ENCODE results near the gene GLOD4. TPM values are rescaled to one million over a fixed set of nuclear protein-coding genes. Genes with fewer than 3 reads are reported as not detected.

Gene GLOD4
- total and polyA plus RNA-seq, 10 donors = 38.6 to 69.7 (median 54.0) TPM

DNA sequence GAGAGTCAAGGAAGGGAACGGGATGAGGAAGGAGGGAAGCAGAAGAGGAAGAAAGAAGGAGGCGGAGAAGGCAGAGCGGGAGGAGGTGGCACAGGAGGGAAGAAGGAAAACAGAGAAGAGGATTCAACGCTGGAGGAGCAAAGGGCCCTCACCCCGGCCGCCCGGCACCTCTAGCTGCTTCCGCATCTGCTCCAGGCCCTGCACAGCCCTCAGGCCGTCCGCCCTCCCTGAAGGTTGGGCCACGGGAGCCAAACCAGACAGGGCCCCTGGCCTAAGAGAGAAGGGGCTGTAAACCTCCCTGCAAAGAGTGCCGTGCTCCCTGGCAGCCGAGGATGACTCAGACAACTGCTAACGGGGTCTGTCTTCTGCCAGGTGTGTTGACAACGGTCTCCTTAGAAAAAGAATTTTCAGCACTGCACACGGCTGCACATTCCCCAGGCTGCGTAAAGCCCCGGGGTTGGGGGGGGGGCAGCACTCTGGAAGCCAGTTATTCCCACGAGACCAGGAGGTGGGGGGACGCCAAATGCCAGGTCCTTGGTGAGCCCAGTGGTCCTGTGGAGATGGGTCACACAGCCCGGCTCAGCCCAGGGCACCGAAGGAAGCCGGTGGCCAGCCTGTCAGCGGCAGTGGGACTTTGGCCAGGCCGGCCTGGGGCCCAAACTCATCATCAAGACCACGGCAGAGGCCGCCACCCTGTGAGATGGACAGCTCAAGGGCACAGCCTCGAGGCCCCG, 29.1 kb upstream of the GLOD4 start:
- no peak overlapping the region for H3K4me3 ChIP-seq
- peaks cover 0 to 9% (median 0%) of the 10 kb centered on the region in 7 donors for H3K27me3 ChIP-seq (replicated peaks in 1 of 7)
- intact Hi-C loops (cut with DNase I; ENCODE audit: low total_unique reads) = no loop called here
- TF ChIP-seq, protein P1, sequence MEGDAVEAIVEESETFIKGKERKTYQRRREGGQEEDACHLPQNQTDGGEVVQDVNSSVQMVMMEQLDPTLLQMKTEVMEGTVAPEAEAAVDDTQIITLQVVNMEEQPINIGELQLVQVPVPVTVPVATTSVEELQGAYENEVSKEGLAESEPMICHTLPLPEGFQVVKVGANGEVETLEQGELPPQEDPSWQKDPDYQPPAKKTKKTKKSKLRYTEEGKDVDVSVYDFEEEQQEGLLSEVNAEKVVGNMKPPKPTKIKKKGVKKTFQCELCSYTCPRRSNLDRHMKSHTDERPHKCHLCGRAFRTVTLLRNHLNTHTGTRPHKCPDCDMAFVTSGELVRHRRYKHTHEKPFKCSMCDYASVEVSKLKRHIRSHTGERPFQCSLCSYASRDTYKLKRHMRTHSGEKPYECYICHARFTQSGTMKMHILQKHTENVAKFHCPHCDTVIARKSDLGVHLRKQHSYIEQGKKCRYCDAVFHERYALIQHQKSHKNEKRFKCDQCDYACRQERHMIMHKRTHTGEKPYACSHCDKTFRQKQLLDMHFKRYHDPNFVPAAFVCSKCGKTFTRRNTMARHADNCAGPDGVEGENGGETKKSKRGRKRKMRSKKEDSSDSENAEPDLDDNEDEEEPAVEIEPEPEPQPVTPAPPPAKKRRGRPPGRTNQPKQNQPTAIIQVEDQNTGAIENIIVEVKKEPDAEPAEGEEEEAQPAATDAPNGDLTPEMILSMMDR (IDR thresholded peaks at IDR 0.05 in 8 of 11, conservative IDR thresholded peaks at IDR 0.05 in 3 of 11) = no peak
- no peak for TF ChIP-seq POLR2AphosphoS5 (IDR thresholded peaks at IDR 0.05)
- no peak for TF ChIP-seq POLR2A (IDR thresholded peaks at IDR 0.05)
- peaks cover 0 to 17% (median 0%) of the 10 kb centered on the region in 6 donors for H3K36me3 ChIP-seq
- no peak for DNase-seq
- no peaks in the 10 kb centered on the region for H3K4me1 ChIP-seq
- 70 to 84% (median 83%) methylated on average over 21 to 29 of the region's 29 CpGs for WGBS, 5 donors
- H3K9me3 ChIP-seq = no peaks in the 10 kb centered on the region
- no peak overlapping the region for H3K27ac ChIP-seq

- Histone ChIP-seq H3K27me3 (replicated peaks in 1 of 7) (peaks cover 0 to 19% (median 0%) of the 10 kb centered on the region in 7 donors), H3K9me3 (no peaks in the 10 kb centered on the region), H3K36me3 (no peaks in the 10 kb centered on the region), H3K27ac (no peak overlapping the region), H3K4me1 (no peaks in the 10 kb centered on the region), H3K4me3 (no peak overlapping the region)
- TF ChIP-seq POLR2AphosphoS5 (IDR thresholded peaks at IDR 0.05) (no peak), POLR2A (IDR thresholded peaks at IDR 0.05) (no peak)
- TF ChIP-seq, protein P1 (IDR thresholded peaks at IDR 0.05 in 8 of 11, conservative IDR thresholded peaks at IDR 0.05 in 3 of 11) = no peak
- 85 to 92% (median 89%) methylated on average over 20 to 28 of the region's 28 CpGs for WGBS, 5 donors
- intact Hi-C loops (cut with DNase I; ENCODE audit: low total_unique reads) = no loop called here
- no peak for DNase-seq
Measured at GRCh38 chr17:807523-808294, 25.6 kb upstream of the GLOD4 start.

DNA sequence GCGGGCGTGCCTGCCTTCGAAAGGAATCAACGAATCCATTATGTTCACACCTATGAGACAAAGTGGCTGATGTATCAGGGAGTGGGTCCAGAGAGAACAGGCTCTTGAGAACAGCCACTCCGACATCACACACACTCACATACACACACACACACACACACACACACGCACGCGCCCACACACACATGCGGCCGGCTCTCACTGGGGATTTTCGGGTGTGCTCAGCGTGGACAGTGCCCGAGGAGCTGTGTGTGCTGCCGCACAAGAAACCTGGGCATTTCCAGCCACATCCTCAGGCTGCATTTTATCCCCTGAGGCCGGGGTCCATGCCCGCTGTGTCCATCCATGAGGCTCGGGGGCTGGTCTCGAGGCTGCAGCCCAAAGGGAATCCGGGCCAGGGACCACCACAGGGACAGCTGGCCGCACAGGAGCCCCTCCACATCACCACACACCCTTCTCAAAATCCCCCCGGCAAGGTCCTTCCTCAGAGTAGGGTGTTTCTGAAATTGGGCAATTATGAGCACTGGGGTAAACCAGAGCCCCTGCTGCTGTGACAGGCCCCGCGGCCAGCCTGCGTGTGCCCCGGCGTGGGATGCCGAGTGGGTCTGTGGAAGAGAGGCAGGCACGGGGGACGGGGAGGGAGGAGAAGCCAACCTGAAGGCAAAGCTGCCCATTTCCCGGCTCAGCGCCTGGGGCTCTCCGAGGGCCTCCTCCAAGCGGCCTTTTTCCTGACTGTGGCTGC, 24.9 kb upstream of the GLOD4 start:
- Histone ChIP-seq H3K27ac (no peak overlapping the region), H3K9me3 (no peaks in the 10 kb centered on the region), H3K4me1 (no peaks in the 10 kb centered on the region), H3K4me3 (no peak overlapping the region), H3K27me3 (replicated peaks in 1 of 7) (peaks cover 0 to 19% (median 0%) of the 10 kb centered on the region in 7 donors), H3K36me3 (no peaks in the 10 kb centered on the region)
- WGBS, 5 donors = 85 to 92% (median 89%) methylated on average over 23 to 33 of the region's 33 CpGs
- intact Hi-C loops (cut with DNase I; ENCODE audit: low total_unique reads) = no loop called here
- DNase-seq = no peak
- TF ChIP-seq POLR2AphosphoS5 (IDR thresholded peaks at IDR 0.05) (no peak), POLR2A (IDR thresholded peaks at IDR 0.05) (no peak)
- TF ChIP-seq, protein P1 (IDR thresholded peaks at IDR 0.05 in 8 of 11, conservative IDR thresholded peaks at IDR 0.05 in 3 of 11) = no peak

Data from spleen (tissue), 11 donors.